HCT116 (cell line): ENCODE data around the gene THPO. TPM values are rescaled to one million over a fixed set of nuclear protein-coding genes. Genes with fewer than 3 reads are reported as not detected.

Experiments
- ATAC-seq: fragments of 200-7000 bp; cut with Tn5 transposase; 2 replicates; pipeline ENCODE4 v1.9.1; 2020; ENCODE audit warnings: mild to moderate bottlenecking, moderate library complexity
- BruUV-seq: library from RNA; stranded (reverse); fragments of 400-500 nt; replicated peaks from 2 replicates; lab custom pipeline; 2021; lab: Mats Ljungman, UMichigan
- CTCF ChIA-PET: fragments of 300-600 bp; sonication (Branson Sonifier 250); formaldehyde crosslinking; loops from one replicate; lab custom pipeline; 2021; ENCODE audit warnings: antibody characterized with exemption; lab: Charles Lee
- POLR2A ChIA-PET: fragments of 300-600, 350-600 bp; sonication (Branson Sonifier 250); formaldehyde crosslinking; loops from one replicate; lab custom pipeline; 2021; ENCODE audit warnings: antibody characterized with exemption; lab: Charles Lee
- RAD21 ChIA-PET, 2 experiments: fragments of 300-600 bp; sonication (Branson Sonifier 250); formaldehyde crosslinking; loops; one replicate each; lab custom pipeline; 2023; ENCODE audit warnings: low total read pairs in 2 of 2; ENCODE audit not compliant: uncharacterized antibody in 2 of 2, unreplicated experiment in 2 of 2, low non-redundant PET in 1 of 2; lab: Charles Lee
- DNase-seq: peaks from one replicate; pipeline ENCODE4 v3.0.0-alpha.2; 2010; ENCODE audit warnings: low read depth, low spot score
- H2AFZ ChIP-seq: fragments of 200-600 bp; shearing (Covaris generic), sonication (generic); 2 replicates; pipeline ENCODE4 v1.6.1; 2017; ENCODE audit warnings: low read depth, mixed run types, mixed read lengths, antibody characterized with exemption, low read length; ENCODE audit not compliant: poor library complexity, severe bottlenecking
- H3K27ac ChIP-seq: 2 replicates; pipeline ENCODE4 v1.5.1; 2012; ENCODE audit warnings: low read depth, low read length
- H3K27me3 ChIP-seq: fragments of 200-600 bp; sonication (generic); 2 replicates; pipeline ENCODE4 v1.6.1; 2016; ENCODE audit warnings: mixed run types, low read length, mixed read lengths; ENCODE audit not compliant: insufficient read depth
- H3K36me3 ChIP-seq, 2 experiments: fragments of 200-500 bp in 1 of 2; fragments of 200-600 bp in 1 of 2; sonication (Bioruptor generic) in 1 of 2; sonication (generic) in 1 of 2; 2 replicates each; pipeline versions ENCODE4 v1.5.1 to v1.6.1; 2014 to 2016; ENCODE audit warnings: low read length in 2 of 2, inconsistent platforms in 1 of 2, mixed read lengths in 1 of 2, mixed run types in 1 of 2; ENCODE audit not compliant: insufficient read depth in 2 of 2, control insufficient read depth in 1 of 2
- H3K4me1 ChIP-seq, 2 experiments: fragments of 200-600 bp in 1 of 2; sonication (generic) in 1 of 2; 2 replicates each; pipeline versions ENCODE4 v1.5.1 to v1.6.1; 2012 to 2017; ENCODE audit warnings: low read length in 2 of 2, inconsistent platforms in 1 of 2, mild to moderate bottlenecking in 1 of 2, mixed read lengths in 1 of 2, mixed run types in 1 of 2, moderate library complexity in 1 of 2; ENCODE audit not compliant: insufficient read depth in 2 of 2, control insufficient read depth in 1 of 2
- H3K4me2 ChIP-seq: fragments of 200-600 bp; sonication (generic); 2 replicates; pipeline ENCODE4 v1.6.1; 2017; ENCODE audit warnings: mixed run types, low read length, mixed read lengths
- H3K4me3 ChIP-seq, 2 experiments: fragments of 200-600 bp in 1 of 2; sonication (generic) in 1 of 2; replicated peaks in 1 of 2; 2 replicates each; pipeline ENCODE4 v1.5.1; 2011 to 2016; ENCODE audit warnings: low read length in 2 of 2, control low read depth in 1 of 2, low read depth in 1 of 2, mild to moderate bottlenecking in 1 of 2, mixed read lengths in 1 of 2, mixed run types in 1 of 2
- H3K79me2 ChIP-seq: fragments of 200-600 bp; sonication (generic); 2 replicates; pipeline ENCODE4 v1.6.1; 2017; ENCODE audit warnings: mild to moderate bottlenecking, mixed run types, low read length, moderate library complexity, mixed read lengths; ENCODE audit not compliant: insufficient read depth
- H3K9ac ChIP-seq: fragments of 200-600 bp; sonication (generic); 2 replicates; pipeline ENCODE4 v1.6.1; 2016; ENCODE audit warnings: low read length, mixed read lengths
- H3K9me2 ChIP-seq: fragments of 200-600 bp; sonication (generic), shearing (Covaris generic); 2 replicates; pipeline ENCODE4 v1.6.1; 2017; ENCODE audit warnings: mixed run types, mild to moderate bottlenecking, moderate library complexity; ENCODE audit not compliant: insufficient read depth
- H3K9me3 ChIP-seq, 2 experiments: fragments of 200-500 bp in 1 of 2; fragments of 200-600 bp in 1 of 2; sonication (Bioruptor generic) in 1 of 2; sonication (generic) in 1 of 2; 2 replicates each; pipeline ENCODE4 v1.6.1; 2014 to 2017; ENCODE audit warnings: low read length in 2 of 2, mixed read lengths in 2 of 2, inconsistent platforms in 1 of 2, low read depth in 1 of 2, mild to moderate bottlenecking in 1 of 2, mixed run types in 1 of 2, moderate library complexity in 1 of 2; ENCODE audit not compliant: control insufficient read depth in 1 of 2, insufficient read depth in 1 of 2
- H4K20me1 ChIP-seq: fragments of 200-600 bp; sonication (generic), shearing (Covaris generic); 2 replicates; pipeline ENCODE4 v1.6.1; 2017; ENCODE audit warnings: mixed run types, mild to moderate bottlenecking, moderate library complexity; ENCODE audit not compliant: insufficient read depth
- EGR1 ChIP-seq: IDR thresholded peaks from 2 replicates; pipeline ENCODE4 v1.6.1; 2012; ENCODE audit warnings: low read depth
- POLR2A ChIP-seq: IDR thresholded peaks from 2 replicates; pipeline ENCODE4 v1.7.0; 2011; ENCODE audit warnings: borderline replicate concordance; ENCODE audit not compliant: insufficient read depth, insufficient read length; ENCODE audit errors: extremely low read depth
- RAD21 ChIP-seq: IDR thresholded peaks from 2 replicates; pipeline ENCODE4 v1.6.1; 2012; ENCODE audit warnings: low read depth, mild to moderate bottlenecking
- SRF ChIP-seq: IDR thresholded peaks from 2 replicates; pipeline ENCODE4 v1.6.1; 2012; ENCODE audit warnings: low read depth
- TCF7L2 ChIP-seq: IDR thresholded peaks from 2 replicates; pipeline ENCODE4 v1.7.0; 2011; ENCODE audit warnings: borderline replicate concordance, inconsistent platforms; ENCODE audit not compliant: insufficient read depth, insufficient read length; ENCODE audit errors: extremely low read depth
- YY1 ChIP-seq: IDR thresholded peaks from 2 replicates; pipeline ENCODE4 v1.6.1; 2011; ENCODE audit warnings: low read length, low read depth, moderate library complexity, mild to moderate bottlenecking; ENCODE audit not compliant: insufficient replicate concordance; ENCODE audit errors: extremely low read depth
- intact Hi-C: fragments of 100-400 bp; cut with micrococcal nuclease; formaldehyde crosslinking; loops from 2 replicates; pipeline ENCODE4 v1.10.0; 2022
- total RNA-seq: library from RNA; stranded (reverse); gene quantifications from one replicate; pipeline ENCODE4 v1.2.1, GENCODE V29; 2021; ENCODE audit not compliant: unreplicated experiment
- TF ChIP-seq, protein P1 (sequence below): IDR thresholded peaks from 2 replicates; pipeline ENCODE4 v1.6.1; 2011; ENCODE audit warnings: mild to moderate bottlenecking, low read length, moderate library complexity; ENCODE audit not compliant: insufficient replicate concordance; ENCODE audit errors: extremely low read depth

THPO gene
- total RNA-seq, 1 experiment from 2014 or later = not detected

DNA sequence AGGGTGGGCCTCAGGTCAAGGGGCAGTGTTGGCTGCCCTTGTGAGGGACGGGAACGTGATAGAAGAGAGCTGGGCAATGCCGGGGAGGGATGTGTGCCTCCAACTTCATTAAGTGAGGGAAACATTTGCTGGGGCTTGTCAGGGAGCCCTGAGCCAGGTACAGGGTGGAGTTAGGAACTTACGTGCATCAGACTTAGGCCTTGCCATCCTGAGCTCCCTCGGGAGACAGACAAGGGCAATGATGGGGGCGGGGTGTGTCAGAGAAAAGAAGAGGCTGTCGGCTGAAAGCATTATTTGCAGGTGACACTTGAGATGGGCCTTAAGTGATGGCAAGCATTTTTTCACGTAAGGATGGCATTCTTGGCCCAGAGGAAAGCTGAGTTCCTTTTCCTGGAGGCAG lies 39.0 kb downstream of the THPO start:
- intact Hi-C loops = no loop called here
- no peaks in the 10 kb centered on the region for H3K9me2 ChIP-seq
- BruUV-seq = no TSS peak
- no peak for TF ChIP-seq YY1
- H3K27ac ChIP-seq = no peak overlapping the region
- H3K9ac ChIP-seq = no peak overlapping the region
- no peaks in the 10 kb centered on the region for H3K27me3 ChIP-seq
- no peaks in the 10 kb centered on the region for H3K9me3 ChIP-seq
- H4K20me1 ChIP-seq = peaks cover 13% of the 10 kb centered on the region; the same call in 1 of the 2 replicates
- H3K4me2 ChIP-seq = no peak overlapping the region
- peaks cover 11 to 14% of the 10 kb centered on the region in 2 experiments; a peak in 3 of 4 replicates for H3K36me3 ChIP-seq
- ATAC-seq (no peak), DNase-seq (no peak)
- H2AFZ ChIP-seq = no peak overlapping the region
- H3K4me1 ChIP-seq = peaks cover 2 to 35% of the 10 kb centered on the region in 2 experiments; a peak in 3 of 4 replicates
- ChIA-PET CTCF (no interaction called here), RAD21 (no interaction called here), POLR2A (no interaction called here)
- peaks cover 22% of the 10 kb centered on the region; the same call in 1 of the 2 replicates for H3K79me2 ChIP-seq
- no peak overlapping the region for H3K4me3 ChIP-seq

DNA sequence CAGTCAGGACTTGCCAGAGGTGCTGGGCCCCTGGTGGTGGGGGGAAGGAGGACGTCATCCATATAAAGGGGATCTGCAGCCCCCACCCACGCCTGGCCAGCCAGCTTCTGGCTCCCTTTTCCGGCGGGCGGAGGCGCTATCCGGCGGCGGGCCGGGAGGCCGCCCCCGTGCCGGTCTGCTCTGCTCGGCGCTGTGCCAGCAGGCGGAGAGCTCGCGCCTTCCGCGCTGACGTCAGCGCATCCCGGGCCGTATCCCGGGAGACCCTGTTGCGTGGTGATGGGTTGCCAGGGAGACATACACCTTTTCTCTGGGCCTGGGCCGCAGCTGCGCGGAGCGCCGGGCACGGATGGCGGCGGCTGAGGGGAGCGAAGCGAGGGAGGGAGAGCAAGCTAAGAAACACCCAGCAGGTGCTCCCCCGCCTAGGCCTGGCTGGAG lies 39.5 kb downstream of the THPO start:
- ATAC-seq (no peak), DNase-seq (no peak)
- RAD21 ChIA-PET = no interaction called here
- Histone ChIP-seq H3K79me2 (peaks cover 23% of the 10 kb centered on the region; the same call in 1 of the 2 replicates), H3K9me3 (no peaks in the 10 kb centered on the region), H3K9me2 (no peaks in the 10 kb centered on the region), H3K27ac (no peak overlapping the region), H2AFZ (no peak overlapping the region), H3K36me3 (peaks cover 15 to 18% of the 10 kb centered on the region in 2 experiments; a peak in 3 of 4 replicates), H3K4me3 (no peak overlapping the region), H3K9ac (no peak overlapping the region), H4K20me1 (peaks cover 17% of the 10 kb centered on the region; the same call in 1 of the 2 replicates), H3K27me3 (no peaks in the 10 kb centered on the region), H3K4me2 (no peak overlapping the region), H3K4me1 (peaks cover 2 to 40% of the 10 kb centered on the region in 2 experiments; a peak in 3 of 4 replicates)
- CTCF ChIA-PET = no interaction called here
- BruUV-seq = no TSS peak
- intact Hi-C loops = no loop called here
- POLR2A ChIA-PET = no interaction called here
- TF ChIP-seq, protein P1, sequence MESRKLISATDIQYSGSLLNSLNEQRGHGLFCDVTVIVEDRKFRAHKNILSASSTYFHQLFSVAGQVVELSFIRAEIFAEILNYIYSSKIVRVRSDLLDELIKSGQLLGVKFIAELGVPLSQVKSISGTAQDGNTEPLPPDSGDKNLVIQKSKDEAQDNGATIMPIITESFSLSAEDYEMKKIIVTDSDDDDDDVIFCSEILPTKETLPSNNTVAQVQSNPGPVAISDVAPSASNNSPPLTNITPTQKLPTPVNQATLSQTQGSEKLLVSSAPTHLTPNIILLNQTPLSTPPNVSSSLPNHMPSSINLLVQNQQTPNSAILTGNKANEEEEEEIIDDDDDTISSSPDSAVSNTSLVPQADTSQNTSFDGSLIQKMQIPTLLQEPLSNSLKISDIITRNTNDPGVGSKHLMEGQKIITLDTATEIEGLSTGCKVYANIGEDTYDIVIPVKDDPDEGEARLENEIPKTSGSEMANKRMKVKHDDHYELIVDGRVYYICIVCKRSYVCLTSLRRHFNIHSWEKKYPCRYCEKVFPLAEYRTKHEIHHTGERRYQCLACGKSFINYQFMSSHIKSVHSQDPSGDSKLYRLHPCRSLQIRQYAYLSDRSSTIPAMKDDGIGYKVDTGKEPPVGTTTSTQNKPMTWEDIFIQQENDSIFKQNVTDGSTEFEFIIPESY = no peak
- TF ChIP-seq RAD21 (no peak), POLR2A (no peak), SRF (no peak), YY1 (no peak), EGR1 (no peak), TCF7L2 (no peak)
